Measurements from ENCODE around the gene PNPLA5. TPM values are rescaled to one million over a fixed set of nuclear protein-coding genes. Genes with fewer than 3 reads are reported as not detected.

Gene PNPLA5
- polyA plus RNA-seq, 1 donor, result not detected

DNA sequence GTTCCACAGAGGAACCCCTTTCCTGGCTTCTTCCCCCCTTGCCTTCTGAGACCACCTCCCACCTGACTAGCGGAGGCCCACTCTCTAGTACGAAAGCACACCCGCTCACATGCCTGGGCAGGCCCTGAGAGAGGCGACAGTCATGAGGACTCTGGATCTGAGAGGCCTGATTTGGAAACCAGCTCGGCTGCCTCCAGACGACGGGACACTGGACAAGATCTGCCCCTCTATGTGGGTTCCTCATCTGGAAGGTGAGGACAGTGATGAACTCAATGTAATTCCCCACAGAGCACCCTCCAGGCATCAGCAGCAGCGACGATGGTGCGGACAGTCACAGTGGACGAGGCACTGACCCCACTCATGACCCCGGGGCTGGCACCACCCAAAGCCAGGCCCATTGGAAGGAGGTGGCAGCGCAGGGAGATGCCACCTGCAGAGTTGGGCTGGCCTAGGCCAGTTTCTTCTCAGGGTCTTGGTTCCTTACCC, 37.0 kb downstream of the PNPLA5 start:
- no peaks in the 10 kb centered on the region for H3K9me3 ChIP-seq (ENCODE audit: control insufficient read depth, low read depth, low read length)
- 92% methylated on average over 4 of the region's 13 CpGs for WGBS (ENCODE audit: insufficient coverage, low lambda C conversion rate)
- peaks cover 5% of the 10 kb centered on the region for H3K27me3 ChIP-seq (ENCODE audit: control insufficient read depth, insufficient read depth, low read length)
- H3K27ac ChIP-seq (ENCODE audit: low read length), result no peak overlapping the region
- no peak for DNase-seq
- H3K4me1 ChIP-seq (ENCODE audit: control insufficient read depth, insufficient read depth, low read length), result no peaks in the 10 kb centered on the region
- H3K36me3 ChIP-seq (ENCODE audit: control insufficient read depth, insufficient read depth, low read length), result no peaks in the 10 kb centered on the region
- no peak overlapping the region for H3K4me3 ChIP-seq (ENCODE audit: low read length)

DNA sequence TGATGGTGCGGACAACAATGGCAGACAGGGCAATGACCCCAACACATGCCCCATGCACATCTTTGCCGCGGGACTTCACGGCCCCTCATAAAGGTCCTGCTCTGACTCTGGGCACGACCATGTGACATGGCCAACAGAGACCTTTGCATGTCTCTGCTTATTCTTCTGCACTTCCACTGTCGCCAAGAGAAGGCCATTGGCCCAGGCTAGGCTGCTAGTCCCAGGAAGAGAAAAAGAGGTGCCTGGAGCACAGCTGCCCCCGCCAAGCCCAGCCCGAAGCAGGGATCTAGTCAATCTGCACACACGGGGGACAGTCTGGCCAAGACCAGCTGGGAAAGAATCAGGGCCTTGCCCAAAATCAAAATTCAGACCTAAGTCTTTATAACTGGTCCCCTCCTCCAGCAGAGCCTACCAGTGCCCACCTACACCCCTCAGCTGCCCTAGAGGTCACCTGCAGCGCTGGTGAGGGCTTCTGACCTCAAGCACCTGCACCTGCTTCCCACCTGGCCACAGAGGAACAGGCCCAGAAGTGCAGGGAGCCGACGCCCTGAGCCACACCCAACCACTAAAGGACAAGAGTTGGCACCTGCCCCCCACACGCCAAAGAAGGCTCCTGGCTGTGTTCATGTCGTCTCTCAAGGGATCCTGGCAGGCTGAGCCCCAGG, 37.6 kb downstream of the PNPLA5 start:
- no peaks in the 10 kb centered on the region for H3K4me1 ChIP-seq (ENCODE audit: control insufficient read depth, insufficient read depth, low read length)
- DNase-seq, result no peak
- H3K36me3 ChIP-seq (ENCODE audit: control insufficient read depth, insufficient read depth, low read length), result no peaks in the 10 kb centered on the region
- WGBS (ENCODE audit: insufficient coverage, low lambda C conversion rate), result no CpG with 5 or more reads among the region's 14 CpGs
- H3K4me3 ChIP-seq (ENCODE audit: low read length), result no peak overlapping the region
- no peak overlapping the region for H3K27ac ChIP-seq (ENCODE audit: low read length)
- H3K27me3 ChIP-seq (ENCODE audit: control insufficient read depth, insufficient read depth, low read length), result peaks cover 5% of the 10 kb centered on the region
- H3K9me3 ChIP-seq (ENCODE audit: control insufficient read depth, low read depth, low read length), result no peaks in the 10 kb centered on the region

DNA sequence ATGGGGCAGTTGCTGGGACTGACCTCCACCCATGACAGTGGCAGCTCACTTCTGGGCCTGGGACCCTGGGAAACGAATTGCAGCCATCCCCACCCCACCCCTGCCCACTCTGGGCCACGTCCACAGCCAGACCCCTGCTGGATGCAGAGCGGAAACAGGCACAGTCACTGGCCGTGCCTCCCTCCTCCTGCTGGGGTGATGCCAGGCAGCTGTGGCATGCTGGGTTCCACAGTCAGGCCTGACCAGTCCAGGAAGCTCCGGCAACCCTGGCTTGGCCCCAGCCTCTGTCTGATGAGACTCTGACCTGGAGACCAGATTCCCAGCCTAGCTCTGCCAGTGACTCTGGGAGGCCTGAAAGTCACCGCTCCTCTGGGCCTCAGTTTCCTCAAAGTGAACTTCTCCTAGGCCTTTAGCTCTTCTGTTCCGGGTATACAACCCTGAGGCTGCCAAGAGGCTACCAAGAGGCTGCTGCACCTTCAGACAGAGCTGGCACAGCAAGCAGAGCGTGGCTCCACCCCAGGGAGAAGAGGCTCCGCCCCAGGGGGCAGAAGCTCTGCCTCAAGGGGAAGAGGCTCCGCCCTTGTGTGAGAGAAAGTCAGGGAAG, 38.4 kb downstream of the PNPLA5 start:
- Histone ChIP-seq H3K4me1 (ENCODE audit: control insufficient read depth, insufficient read depth, low read length) (no peaks in the 10 kb centered on the region), H3K27me3 (ENCODE audit: control insufficient read depth, insufficient read depth, low read length) (peaks cover 5% of the 10 kb centered on the region), H3K27ac (ENCODE audit: low read length) (no peak overlapping the region), H3K4me3 (ENCODE audit: low read length) (no peak overlapping the region), H3K9me3 (ENCODE audit: control insufficient read depth, low read depth, low read length) (no peaks in the 10 kb centered on the region), H3K36me3 (ENCODE audit: control insufficient read depth, insufficient read depth, low read length) (no peaks in the 10 kb centered on the region)
- DNase-seq, result no peak
- no CpG with 5 or more reads among the region's 10 CpGs for WGBS (ENCODE audit: insufficient coverage, low lambda C conversion rate)

DNA sequence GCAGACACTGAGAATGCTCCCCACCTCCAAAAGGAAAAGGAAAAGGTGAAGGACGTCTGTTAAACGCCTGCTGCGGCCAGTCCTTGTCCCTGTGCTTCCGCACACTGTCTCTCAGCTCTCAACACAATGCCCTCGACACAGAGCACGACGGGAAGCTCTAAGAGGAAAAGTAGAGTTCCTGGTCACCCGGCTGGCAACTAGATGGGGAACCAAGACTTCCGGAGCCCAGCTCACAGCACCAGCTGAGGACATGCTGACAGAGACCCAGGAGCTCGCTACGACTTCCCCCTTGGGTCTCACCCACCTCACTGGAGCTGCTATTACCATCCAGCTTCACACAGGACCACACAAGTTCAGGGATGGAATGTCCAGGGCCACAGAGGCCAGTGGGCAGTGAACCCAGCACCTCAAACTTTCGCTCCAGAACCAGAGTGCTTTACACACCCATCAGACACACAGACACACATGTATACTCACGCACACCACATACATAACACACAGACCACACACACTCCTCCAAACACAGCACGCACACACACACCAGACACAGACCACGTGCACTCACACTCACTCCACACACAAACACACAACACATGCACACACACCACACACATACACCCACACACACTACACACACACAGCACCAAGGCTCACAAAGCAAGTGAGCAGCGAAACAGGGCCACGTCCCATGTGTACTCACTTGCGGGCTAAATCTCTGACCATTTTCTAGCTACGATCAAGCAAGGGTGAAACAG, 39.1 kb downstream of the PNPLA5 start:
- no peak overlapping the region for H3K27ac ChIP-seq (ENCODE audit: low read length)
- WGBS (ENCODE audit: insufficient coverage, low lambda C conversion rate), result no CpG with 5 or more reads among the region's 19 CpGs
- no peak overlapping the region for H3K4me3 ChIP-seq (ENCODE audit: low read length)
- H3K27me3 ChIP-seq (ENCODE audit: control insufficient read depth, insufficient read depth, low read length), result peaks cover 5% of the 10 kb centered on the region
- no peaks in the 10 kb centered on the region for H3K36me3 ChIP-seq (ENCODE audit: control insufficient read depth, insufficient read depth, low read length)
- H3K9me3 ChIP-seq (ENCODE audit: control insufficient read depth, low read depth, low read length), result no peaks in the 10 kb centered on the region
- H3K4me1 ChIP-seq (ENCODE audit: control insufficient read depth, insufficient read depth, low read length), result no peaks in the 10 kb centered on the region
- DNase-seq, result no peak

DNA sequence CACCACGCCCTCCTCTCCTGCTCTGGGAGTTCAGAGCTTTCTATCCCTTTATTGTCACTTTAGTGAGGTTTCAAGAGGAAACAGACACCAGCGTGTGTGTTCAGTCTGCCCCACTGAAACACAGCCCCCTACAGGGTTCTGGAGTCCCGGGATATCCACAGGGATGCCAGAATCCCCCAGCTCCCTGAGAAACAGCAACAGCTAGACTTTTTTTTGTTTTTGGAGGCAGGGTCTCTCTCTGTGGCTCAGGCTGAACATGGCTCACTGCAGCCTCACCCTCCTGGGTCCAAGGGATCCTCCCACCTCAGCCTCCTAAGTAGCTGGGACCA, 39.9 kb downstream of the PNPLA5 start:
- no peaks in the 10 kb centered on the region for H3K4me1 ChIP-seq (ENCODE audit: control insufficient read depth, insufficient read depth, low read length)
- WGBS (ENCODE audit: insufficient coverage, low lambda C conversion rate), result no CpG with 5 or more reads among the region's 3 CpGs
- H3K27me3 ChIP-seq (ENCODE audit: control insufficient read depth, insufficient read depth, low read length), result peaks cover 5% of the 10 kb centered on the region
- H3K9me3 ChIP-seq (ENCODE audit: control insufficient read depth, low read depth, low read length), result no peaks in the 10 kb centered on the region
- no peak for DNase-seq
- no peak overlapping the region for H3K27ac ChIP-seq (ENCODE audit: low read length)
- H3K36me3 ChIP-seq (ENCODE audit: control insufficient read depth, insufficient read depth, low read length), result no peaks in the 10 kb centered on the region
- no peak overlapping the region for H3K4me3 ChIP-seq (ENCODE audit: low read length)

DNA sequence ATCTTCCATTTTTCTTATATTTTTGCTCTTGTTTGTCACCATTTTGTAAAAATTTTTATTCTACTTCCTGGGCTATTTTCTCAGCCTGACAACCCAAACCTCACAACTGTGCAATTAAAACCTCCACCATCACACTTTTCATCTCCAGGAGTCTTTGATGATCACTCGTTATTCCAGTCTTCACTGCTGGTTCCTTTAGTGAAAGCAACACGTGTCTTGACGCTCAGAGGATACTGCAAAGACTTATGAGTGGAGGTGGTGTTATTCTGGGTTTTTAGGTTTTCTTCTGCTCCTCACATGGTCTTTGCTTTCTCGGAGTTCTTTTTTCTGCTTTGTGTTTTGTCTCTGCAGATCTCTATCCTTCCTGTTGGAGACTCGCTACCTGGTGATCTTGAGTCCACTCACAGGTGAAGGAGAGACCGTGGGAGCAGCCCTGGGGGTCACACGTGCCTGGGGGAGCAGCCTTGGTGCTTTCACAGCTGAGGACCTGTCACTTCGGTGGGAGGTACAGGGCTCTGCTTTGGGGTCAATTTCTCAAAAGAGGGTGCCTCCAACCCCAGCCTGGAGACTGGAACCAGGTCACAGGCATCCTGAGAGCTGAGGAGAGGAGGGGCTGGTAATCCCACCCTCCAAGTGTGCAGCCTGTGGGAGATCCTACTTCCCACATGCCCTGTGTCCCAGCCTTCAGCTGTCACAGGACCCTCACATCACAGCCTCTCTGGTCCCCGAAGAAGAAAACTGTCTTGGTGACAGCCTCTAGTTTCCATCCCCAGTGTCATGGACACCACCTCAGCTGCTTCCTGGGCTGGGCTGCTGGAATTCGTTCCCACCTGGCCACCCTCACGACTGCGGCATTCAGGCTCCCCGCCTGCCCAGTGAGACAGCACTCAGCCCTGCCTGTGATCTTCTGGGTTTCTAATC, 40.5 kb downstream of the PNPLA5 start:
- Histone ChIP-seq H3K36me3 (ENCODE audit: control insufficient read depth, insufficient read depth, low read length) (no peaks in the 10 kb centered on the region), H3K4me3 (ENCODE audit: low read length) (no peak overlapping the region), H3K27ac (ENCODE audit: low read length) (no peak overlapping the region), H3K4me1 (ENCODE audit: control insufficient read depth, insufficient read depth, low read length) (no peaks in the 10 kb centered on the region), H3K9me3 (ENCODE audit: control insufficient read depth, low read depth, low read length) (no peaks in the 10 kb centered on the region), H3K27me3 (ENCODE audit: control insufficient read depth, insufficient read depth, low read length) (peaks cover 5% of the 10 kb centered on the region)
- no peak for DNase-seq
- WGBS (ENCODE audit: insufficient coverage, low lambda C conversion rate), result 40% methylated on average over 1 of the region's 13 CpGs

DNA sequence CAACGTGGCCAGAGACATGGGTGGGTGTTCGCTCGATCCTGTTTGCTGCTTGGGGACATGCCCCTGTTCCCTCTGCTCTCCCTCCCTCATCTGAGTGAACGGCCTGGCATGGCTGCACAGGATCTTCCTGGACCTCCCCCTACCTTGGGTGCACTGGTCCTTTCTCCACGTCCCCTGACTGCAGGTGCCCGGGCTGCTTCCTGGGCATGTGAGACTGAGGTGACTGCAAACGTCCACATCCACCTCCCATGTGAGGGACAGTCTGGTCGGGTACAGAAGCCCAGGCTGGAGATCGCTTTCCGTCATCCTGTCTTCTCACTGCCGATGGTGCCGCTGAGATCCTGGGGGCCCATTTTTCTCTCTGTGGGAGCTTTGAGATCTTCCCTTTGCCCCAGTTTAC, 41.3 kb downstream of the PNPLA5 start:
- 50% methylated on average over 2 of the region's 12 CpGs for WGBS (ENCODE audit: insufficient coverage, low lambda C conversion rate)
- Histone ChIP-seq H3K9me3 (ENCODE audit: control insufficient read depth, low read depth, low read length) (no peaks in the 10 kb centered on the region), H3K27ac (ENCODE audit: low read length) (no peak overlapping the region), H3K27me3 (ENCODE audit: control insufficient read depth, insufficient read depth, low read length) (peaks cover 5% of the 10 kb centered on the region), H3K4me1 (ENCODE audit: control insufficient read depth, insufficient read depth, low read length) (no peaks in the 10 kb centered on the region), H3K4me3 (ENCODE audit: low read length) (no peak overlapping the region), H3K36me3 (ENCODE audit: control insufficient read depth, insufficient read depth, low read length) (no peaks in the 10 kb centered on the region)
- no peak for DNase-seq

DNA sequence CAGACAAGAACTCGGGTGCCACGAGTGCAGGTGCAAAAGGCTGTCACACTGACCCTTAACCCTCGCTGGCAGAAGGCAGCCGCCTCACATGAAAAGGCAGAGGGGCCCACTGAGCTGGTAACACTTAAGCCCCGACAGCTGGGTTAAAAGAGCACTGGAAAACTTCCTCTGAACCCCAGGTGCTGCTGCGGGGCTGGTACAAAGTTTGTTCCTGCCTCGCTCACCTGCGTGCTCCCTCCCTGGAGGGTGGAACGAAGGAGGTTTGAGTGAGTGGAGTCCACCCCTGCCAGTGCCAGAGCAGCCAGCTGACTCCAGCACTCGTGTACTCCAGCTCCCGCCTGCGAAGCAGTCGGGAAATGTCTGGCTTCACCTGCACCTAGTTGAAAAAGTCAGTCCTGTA, 42.1 kb downstream of the PNPLA5 start:
- Histone ChIP-seq H3K9me3 (ENCODE audit: control insufficient read depth, low read depth, low read length) (no peaks in the 10 kb centered on the region), H3K27ac (ENCODE audit: low read length) (no peak overlapping the region), H3K4me3 (ENCODE audit: low read length) (no peak overlapping the region), H3K36me3 (ENCODE audit: control insufficient read depth, insufficient read depth, low read length) (no peaks in the 10 kb centered on the region), H3K27me3 (ENCODE audit: control insufficient read depth, insufficient read depth, low read length) (peaks cover 5% of the 10 kb centered on the region), H3K4me1 (ENCODE audit: control insufficient read depth, insufficient read depth, low read length) (no peaks in the 10 kb centered on the region)
- peak in 1 of 2 donors; percentile 19 for DNase-seq
- no CpG with 5 or more reads among the region's 13 CpGs for WGBS (ENCODE audit: insufficient coverage, low lambda C conversion rate)

DNA sequence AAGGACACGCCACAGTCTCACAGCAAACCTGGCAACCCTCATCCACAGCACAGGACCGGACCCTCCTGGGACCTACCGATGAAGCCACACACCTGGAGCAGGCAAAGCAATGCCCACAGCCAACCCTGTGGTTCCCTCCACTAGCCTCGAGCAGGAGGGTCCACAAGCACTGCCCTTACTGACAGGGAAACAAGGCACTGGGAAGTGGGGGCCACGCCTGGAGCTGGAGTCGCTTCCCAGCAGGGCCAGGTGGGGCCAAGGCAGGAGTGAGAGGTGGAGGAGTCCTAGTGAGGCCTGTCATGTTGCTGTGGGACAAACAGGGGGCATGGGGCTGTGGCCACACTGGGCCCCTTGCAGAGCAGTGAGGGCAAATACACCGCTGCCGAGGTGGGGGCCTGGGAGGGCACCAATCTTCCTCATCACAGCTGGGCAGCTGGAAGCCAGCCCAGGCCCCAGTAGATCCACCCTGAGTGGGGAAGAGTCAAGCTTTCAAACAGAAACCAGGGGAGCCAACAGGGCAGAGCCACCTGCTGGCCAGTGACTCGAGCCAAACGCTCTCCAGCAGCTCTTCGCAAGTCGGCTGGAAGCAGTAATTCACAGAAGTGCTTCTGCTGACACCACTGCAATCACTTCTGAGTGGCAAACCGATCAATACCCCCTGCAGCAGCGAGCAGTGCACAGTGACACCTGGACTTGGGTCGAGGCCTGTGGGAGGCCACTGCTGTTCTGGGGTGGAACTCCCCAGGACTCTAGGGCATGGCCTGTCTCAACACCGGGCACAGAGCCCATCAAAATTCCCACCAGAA, 43.2 kb downstream of the PNPLA5 start:
- peak in 1 of 2 donors; percentile 28 for DNase-seq
- Histone ChIP-seq H3K4me1 (ENCODE audit: control insufficient read depth, insufficient read depth, low read length) (no peaks in the 10 kb centered on the region), H3K4me3 (ENCODE audit: low read length) (no peak overlapping the region), H3K27me3 (ENCODE audit: control insufficient read depth, insufficient read depth, low read length) (peaks cover 5% of the 10 kb centered on the region), H3K36me3 (ENCODE audit: control insufficient read depth, insufficient read depth, low read length) (no peaks in the 10 kb centered on the region), H3K9me3 (ENCODE audit: control insufficient read depth, low read depth, low read length) (no peaks in the 10 kb centered on the region), H3K27ac (ENCODE audit: low read length) (no peak overlapping the region)
- WGBS (ENCODE audit: insufficient coverage, low lambda C conversion rate), result no CpG with 5 or more reads among the region's 16 CpGs

All from large intestine (tissue), 3 donors.